Liver (tissue), 9 donors: ENCODE data around the gene SYCP3. TPM values are rescaled to one million over a fixed set of nuclear protein-coding genes. Genes with fewer than 3 reads are reported as not detected.

ENCODE experiments used
- DNase-seq: peaks from one replicate; pipeline ENCODE4 v3.0.0-alpha.2; 2017; ENCODE audit warnings: low spot score
- H3K27ac ChIP-seq, 2 donors: one replicate each; pipeline ENCODE4 v1.7.0; 2013; ENCODE audit warnings: inconsistent platforms in 2 of 2, low read length in 2 of 2, control low read depth in 1 of 2, low read depth in 1 of 2, mild to moderate bottlenecking in 1 of 2
- H3K27me3 ChIP-seq, 4 donors: one replicate each; pipeline versions ENCODE4 v1.6.1 to v1.7.0; 2013; ENCODE audit warnings: low read length in 3 of 4, inconsistent platforms in 1 of 4, mild to moderate bottlenecking in 1 of 4, moderate library complexity in 1 of 4; ENCODE audit not compliant: control insufficient read depth in 4 of 4, insufficient read depth in 4 of 4
- H3K36me3 ChIP-seq, 4 donors: one replicate each; pipeline versions ENCODE4 v1.6.1 to v1.7.0; 2013; ENCODE audit warnings: low read length in 3 of 4, mild to moderate bottlenecking in 3 of 4, low read depth in 1 of 4, moderate library complexity in 1 of 4; ENCODE audit not compliant: control insufficient read depth in 4 of 4, insufficient read depth in 3 of 4
- H3K4me1 ChIP-seq, 4 donors: one replicate each; pipeline versions ENCODE4 v1.6.1 to v1.7.0; 2013; ENCODE audit warnings: low read length in 3 of 4, mild to moderate bottlenecking in 3 of 4, moderate library complexity in 1 of 4; ENCODE audit not compliant: control insufficient read depth in 4 of 4, insufficient read depth in 4 of 4
- H3K4me3 ChIP-seq, 3 donors: one replicate each; pipeline versions ENCODE4 v1.6.1 to v1.7.0; 2013; ENCODE audit warnings: low read length in 3 of 3, control low read depth in 1 of 3, low read depth in 1 of 3, mild to moderate bottlenecking in 1 of 3
- H3K9ac ChIP-seq, 2 donors: one replicate each; pipeline ENCODE4 v1.7.0; 2013; ENCODE audit warnings: low read length in 2 of 2, mild to moderate bottlenecking in 2 of 2, moderate library complexity in 2 of 2, control low read depth in 1 of 2, low read depth in 1 of 2
- H3K9me3 ChIP-seq, 4 donors: one replicate each; pipeline versions ENCODE4 v1.6.1 to v1.7.0; 2013; ENCODE audit warnings: low read length in 3 of 4; ENCODE audit not compliant: control insufficient read depth in 4 of 4
- ATF3 ChIP-seq: IDR thresholded peaks from 2 replicates; pipeline ENCODE4 v1.6.1; 2016; ENCODE audit warnings: antibody characterized with exemption
- CTCF ChIP-seq: fragments of 150-350 bp; IDR thresholded peaks from 2 replicates; pipeline ENCODE4 v1.5.1; 2017; ENCODE audit warnings: improper control_type of control experiment, low read depth, low read length; ENCODE audit not compliant: missing input control
- EGR1 ChIP-seq, 2 donors: IDR thresholded peaks; 2 replicates each; pipeline ENCODE4 v1.6.1; 2016 to 2018; ENCODE audit warnings: antibody characterized with exemption in 2 of 2, low read depth in 2 of 2
- FOXA1 ChIP-seq: IDR thresholded peaks from 2 replicates; pipeline ENCODE4 v1.6.1; 2016; ENCODE audit warnings: antibody characterized with exemption
- GABPA ChIP-seq, 2 donors: IDR thresholded peaks in 1 of 2; conservative IDR thresholded peaks in 1 of 2; 2 replicates each; pipeline ENCODE4 v1.6.1; 2016; ENCODE audit warnings: antibody characterized with exemption in 2 of 2, mild to moderate bottlenecking in 1 of 2, moderate library complexity in 1 of 2
- HNF4A ChIP-seq, 2 donors: conservative IDR thresholded peaks; 2 replicates each; pipeline ENCODE4 v1.6.1; 2016; ENCODE audit warnings: antibody characterized with exemption in 2 of 2, mild to moderate bottlenecking in 2 of 2
- HNF4G ChIP-seq: IDR thresholded peaks from 2 replicates; pipeline ENCODE4 v1.6.1; 2016; ENCODE audit warnings: antibody characterized with exemption
- JUND ChIP-seq, 2 donors: IDR thresholded peaks; 2 replicates each; pipeline ENCODE4 v1.6.1; 2016; ENCODE audit warnings: antibody characterized with exemption in 2 of 2
- MAX ChIP-seq: IDR thresholded peaks from 2 replicates; pipeline ENCODE4 v1.6.1; 2016; ENCODE audit warnings: antibody characterized with exemption
- NR2F2 ChIP-seq: IDR thresholded peaks from 2 replicates; pipeline ENCODE4 v1.6.1; 2016; ENCODE audit warnings: antibody characterized with exemption
- RAD21 ChIP-seq, 2 donors: IDR thresholded peaks; 2 replicates each; pipeline ENCODE4 v1.6.1; 2016; ENCODE audit warnings: antibody characterized with exemption in 2 of 2, mild to moderate bottlenecking in 2 of 2
- RXRA ChIP-seq, 2 donors: IDR thresholded peaks; 2 replicates each; pipeline ENCODE4 v1.6.1; 2017 to 2018; ENCODE audit warnings: antibody characterized with exemption in 2 of 2, mild to moderate bottlenecking in 1 of 2
- SP1 ChIP-seq: IDR thresholded peaks from 2 replicates; pipeline ENCODE4 v1.6.1; 2018; ENCODE audit warnings: antibody characterized with exemption, mild to moderate bottlenecking
- YY1 ChIP-seq: IDR thresholded peaks from 2 replicates; pipeline ENCODE4 v1.6.1; 2016; ENCODE audit warnings: antibody characterized with exemption, mild to moderate bottlenecking
- ZBTB33 ChIP-seq: IDR thresholded peaks from 2 replicates; pipeline ENCODE4 v1.6.1; 2016; ENCODE audit warnings: antibody characterized with exemption
- WGBS: extraction: QIAGEN DNeasy Blood & Tissue Kit; methylation state at CpG from one replicate; pipeline ENCODE4 v1.1.7; 2013; 5-methylcytosine and 5-hydroxymethylcytosine counted together
- polyA plus RNA-seq, 2 donors: library from polyadenylated mRNA; stranded (reverse) in 1 of 2; unstranded in 1 of 2; fragments of 200-250 nt in 1 of 2; fragments of >200 nt in 1 of 2; fragmentation: Nextera tagmentation in 1 of 2; extraction: Ambion mirVana in 1 of 2; gene quantifications; one replicate each; pipeline versions ENCODE4 v1.2.1 to v1.2.3, GENCODE V29; 2013 to 2015
- total RNA-seq, 2 donors: library from RNA; depleted of rRNA; stranded (reverse); fragments of >200 nt; gene quantifications; one replicate each; pipeline ENCODE4 v1.2.3, GENCODE V29; 2014
- donor health status: healthy.
- donor health status: healthy.
- donor health status: healthy.
- donor health status: healthy.
- donor health status: healthy.

Gene SYCP3
- total and polyA plus RNA-seq, 4 donors = 0.17 to 3.0 TPM; not detected in 2

DNA sequence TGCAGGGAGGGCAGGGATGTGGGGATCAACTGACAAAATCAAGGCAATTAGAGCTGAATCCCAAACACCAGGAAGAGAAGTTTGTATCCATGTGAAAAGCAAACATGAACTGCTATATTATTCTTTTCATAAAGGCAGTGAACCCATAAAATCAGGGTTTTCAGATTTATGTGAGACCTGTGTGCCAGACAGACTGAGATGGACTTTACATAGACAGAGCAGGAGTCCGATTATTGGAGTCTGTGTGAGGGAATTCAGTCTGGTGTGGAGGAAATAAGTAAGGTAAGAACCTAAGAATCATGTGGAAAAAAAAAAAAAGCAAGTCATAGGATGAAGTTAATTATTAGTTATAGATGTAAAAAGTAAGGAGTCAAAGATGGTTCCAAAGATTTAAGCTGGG lies 45.1 kb upstream of the SYCP3 start:
- Histone ChIP-seq H3K4me3 (no peak overlapping the region), H3K9me3 (no peaks in the 10 kb centered on the region), H3K4me1 (no peaks in the 10 kb centered on the region), H3K27me3 (no peaks in the 10 kb centered on the region), H3K27ac (no peak overlapping the region), H3K9ac (no peak overlapping the region), H3K36me3 (peaks cover 0 to 10% (median 0%) of the 10 kb centered on the region in 4 donors)
- DNase-seq = no peak
- 85% methylated on average over 1 of the region's 1 CpG for WGBS
- TF ChIP-seq RXRA (IDR thresholded peaks at IDR 0.05) (no peak), FOXA1 (no peak), GABPA (IDR thresholded peaks at IDR 0.05 in 1 of 2, conservative IDR thresholded peaks at IDR 0.05 in 1 of 2) (no peak), ATF3 (no peak), NR2F2 (no peak), MAX (no peak), ZBTB33 (no peak), CTCF (no peak), HNF4G (no peak), HNF4A (conservative IDR thresholded peaks at IDR 0.05) (no peak), JUND (IDR thresholded peaks at IDR 0.05) (no peak), RAD21 (IDR thresholded peaks at IDR 0.05) (no peak), YY1 (no peak), SP1 (no peak)

GRCh38 chr12:101783838-101784237 lies 44.6 kb upstream of the SYCP3 start:
- DNase-seq = no peak
- Histone ChIP-seq H3K4me3 (no peak overlapping the region), H3K4me1 (no peaks in the 10 kb centered on the region), H3K9ac (no peak overlapping the region), H3K9me3 (no peaks in the 10 kb centered on the region), H3K36me3 (peaks cover 0 to 10% (median 0%) of the 10 kb centered on the region in 4 donors), H3K27me3 (no peaks in the 10 kb centered on the region), H3K27ac (no peak overlapping the region)
- TF ChIP-seq FOXA1 (no peak), RXRA (IDR thresholded peaks at IDR 0.05) (no peak), HNF4G (no peak), GABPA (IDR thresholded peaks at IDR 0.05 in 1 of 2, conservative IDR thresholded peaks at IDR 0.05 in 1 of 2) (no peak), MAX (no peak), ATF3 (no peak), NR2F2 (no peak), EGR1 (IDR thresholded peaks at IDR 0.05; ENCODE audit: low read depth in 2 of 2) (no peak), RAD21 (IDR thresholded peaks at IDR 0.05) (no peak)
- 85% methylated on average over 2 of the region's 2 CpGs for WGBS
